DMS79 (cell line): ENCODE results near the gene PRH2.

Experiments used
- DNase-seq: peaks from one replicate; lab custom pipeline; 2025; lab: John Stamatoyannopoulos, UW

Gene PRH2

GRCh38 chr12:10928746-10929286 lies at the start of gene PRH2:
TSS of gene PRH2 (plus strand) at chr12:10929236. CDS start at chr12:10929274, 38 bp downstream.
- DNase-seq, result no peak

DNA sequence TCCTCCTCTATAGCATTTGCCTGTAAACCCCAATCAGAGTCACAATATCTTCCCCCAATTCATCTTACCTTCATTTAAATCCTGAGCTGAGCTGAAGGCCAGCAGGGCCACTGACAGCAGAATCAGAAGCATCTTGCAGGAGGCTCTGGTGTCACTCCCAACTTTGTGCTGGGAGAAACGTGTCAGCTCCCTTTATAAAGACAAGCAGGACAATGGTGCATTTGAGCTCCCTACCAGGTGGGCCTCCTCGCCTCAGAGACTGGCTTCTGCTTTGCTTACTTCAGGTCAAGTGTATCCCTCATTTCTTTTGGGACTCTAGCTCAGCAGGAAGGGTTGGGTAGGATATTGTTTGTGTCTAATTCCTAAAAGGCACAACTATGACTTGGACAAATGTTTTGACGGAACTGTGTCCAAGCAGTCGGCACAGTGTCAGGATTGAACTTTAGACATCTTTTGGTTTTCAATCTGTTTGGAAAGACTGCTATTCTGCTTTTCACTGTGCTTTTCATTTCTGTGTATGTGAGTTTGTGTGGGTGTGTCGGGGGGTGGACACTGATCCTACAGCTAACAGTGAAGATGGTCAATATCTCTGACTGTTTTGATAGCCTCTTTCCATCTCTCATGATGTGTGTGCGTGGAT lies 44.8 kb upstream of the PRH2 start, which contains the start of gene PRH1:
PRH1 (minus strand) TSS at position 170 of the 640 bp plus-strand sequence; CDS start at position 132, 38 bp downstream.
- no peak for DNase-seq

DNA sequence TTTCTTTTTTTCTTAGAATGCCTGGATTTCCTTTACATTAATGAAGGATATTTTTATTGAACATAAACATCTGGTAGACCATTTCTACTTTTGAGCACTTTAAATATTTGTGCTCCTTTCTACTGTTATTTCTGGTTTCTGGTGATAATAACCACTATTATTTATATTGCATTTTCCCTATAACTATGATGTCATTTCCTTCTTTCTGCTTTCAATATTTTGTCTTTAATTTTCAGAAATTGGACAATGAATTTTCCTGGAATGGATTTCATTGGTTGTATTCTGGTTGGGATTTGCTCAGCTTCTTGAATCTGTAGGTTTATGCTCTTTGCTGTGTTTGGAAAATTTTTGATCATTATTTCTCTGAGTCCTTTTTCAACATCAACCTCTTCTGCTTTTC lies 39.8 kb upstream of the PRH2 start:
- no peak for DNase-seq

GRCh38 chr12:10891937-10892336 lies 37.1 kb upstream of the PRH2 start:
- DNase-seq, result no peak

DNA sequence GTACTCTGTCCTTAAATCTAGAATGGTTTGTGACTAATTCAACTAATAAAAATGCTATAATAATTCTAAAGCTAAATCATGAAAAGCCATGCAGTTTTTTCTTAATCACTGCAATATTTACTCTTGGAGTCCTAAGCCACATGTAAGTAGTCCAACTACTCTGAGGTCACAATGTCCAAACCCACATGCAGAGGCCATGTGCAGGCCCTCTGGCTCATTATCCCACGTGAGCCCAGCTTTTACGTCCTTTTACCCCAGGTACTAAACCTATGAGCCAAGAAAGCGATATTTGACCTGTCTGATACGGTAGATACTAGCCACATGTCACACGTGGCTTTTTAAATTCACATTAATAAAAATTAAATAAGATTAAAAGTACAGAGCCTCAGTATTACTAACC lies 32.2 kb upstream of the PRH2 start:
- no peak for DNase-seq

- DNase-seq, result no peak
Observed at GRCh38 chr12:10900530-10900929, 28.5 kb upstream of the PRH2 start.

DNA sequence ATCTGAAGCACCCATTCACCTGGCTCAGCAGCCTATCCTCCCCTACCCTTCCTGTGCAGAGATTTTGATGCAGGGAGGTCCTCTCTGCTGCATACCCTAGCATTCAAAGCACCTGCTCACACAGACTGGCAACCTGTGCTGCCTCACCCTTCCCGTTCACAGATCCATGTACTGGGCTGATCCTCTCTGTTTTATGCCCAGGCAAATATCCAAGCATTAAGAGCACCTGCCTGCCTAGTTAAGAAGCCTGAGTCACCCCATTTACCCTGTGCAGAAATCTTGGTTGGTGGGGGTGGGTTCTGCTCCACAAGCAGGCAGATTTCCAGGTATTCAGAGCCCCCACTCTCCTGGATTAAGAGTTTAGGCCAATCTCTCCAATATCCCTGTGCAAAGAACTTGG lies 28.1 kb upstream of the PRH2 start:
- no peak for DNase-seq

- no peak for DNase-seq
Observed at GRCh38 chr12:10901427-10901826, 27.6 kb upstream of the PRH2 start.

DNA sequence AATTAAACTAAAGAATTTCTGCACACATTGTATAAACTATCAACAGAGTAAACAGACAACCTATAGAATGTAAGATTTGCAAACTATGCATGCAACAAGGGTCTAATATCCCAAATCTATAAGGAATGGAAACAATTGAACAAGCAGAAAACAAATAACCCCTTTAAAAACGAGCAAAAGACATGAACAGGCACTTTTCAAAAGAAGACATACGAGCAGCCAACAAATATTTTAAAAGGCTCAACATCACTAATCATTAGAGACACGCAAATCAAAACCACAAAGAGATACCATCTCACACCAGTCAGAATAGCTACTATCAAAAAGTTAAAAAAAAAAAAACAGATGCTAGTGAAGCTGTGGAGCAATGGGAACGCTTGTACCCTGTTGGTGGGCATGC lies 24.4 kb upstream of the PRH2 start:
- no peak for DNase-seq

DNA sequence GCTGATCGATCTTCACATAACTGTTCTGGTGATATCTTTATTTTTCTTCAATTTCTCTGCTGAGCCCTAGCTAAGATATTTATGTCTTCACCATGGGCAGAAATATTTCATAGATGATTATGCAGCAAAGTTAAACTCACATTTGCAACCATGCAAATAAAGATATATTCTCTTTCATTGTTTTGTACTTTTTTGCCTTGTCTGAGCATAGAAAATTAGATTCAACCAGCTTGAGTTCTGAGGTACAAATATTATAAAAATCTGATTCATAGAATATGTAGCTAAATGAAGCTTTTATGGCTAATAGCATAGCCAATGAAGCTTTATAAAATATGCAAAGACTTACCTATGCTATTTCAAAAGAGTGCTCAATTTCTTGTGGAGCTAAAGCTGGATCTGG lies 19.6 kb upstream of the PRH2 start, which contains the start of gene TAS2R13:
TAS2R13 (minus strand) TSS at position 101 of the 400 bp plus-strand sequence. CDS start 264 bp downstream, outside the sequence.
- DNase-seq, result no peak

DNA sequence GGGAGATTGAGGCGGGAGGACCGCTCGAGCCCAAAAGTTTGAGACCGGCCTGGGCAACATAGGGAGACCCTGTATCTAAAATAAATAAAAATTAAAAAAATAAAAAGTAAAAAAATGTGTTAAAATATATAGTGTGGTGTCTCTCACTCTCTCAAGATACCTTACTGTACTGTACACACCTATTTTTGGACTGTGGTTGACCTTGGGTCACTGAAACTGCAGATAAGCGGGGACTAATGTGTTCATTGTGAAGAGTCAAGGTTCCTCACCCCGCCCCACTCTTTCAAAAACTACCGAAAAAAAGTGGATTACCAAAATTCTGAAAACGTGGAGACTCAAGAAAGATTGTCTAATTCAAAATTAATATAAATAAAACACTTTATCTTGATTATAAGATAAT lies 18.7 kb upstream of the PRH2 start:
- no peak for DNase-seq

- DNase-seq, result no peak
Observed at GRCh38 chr12:10919809-10920208, 9.2 kb upstream of the PRH2 start.

DNA sequence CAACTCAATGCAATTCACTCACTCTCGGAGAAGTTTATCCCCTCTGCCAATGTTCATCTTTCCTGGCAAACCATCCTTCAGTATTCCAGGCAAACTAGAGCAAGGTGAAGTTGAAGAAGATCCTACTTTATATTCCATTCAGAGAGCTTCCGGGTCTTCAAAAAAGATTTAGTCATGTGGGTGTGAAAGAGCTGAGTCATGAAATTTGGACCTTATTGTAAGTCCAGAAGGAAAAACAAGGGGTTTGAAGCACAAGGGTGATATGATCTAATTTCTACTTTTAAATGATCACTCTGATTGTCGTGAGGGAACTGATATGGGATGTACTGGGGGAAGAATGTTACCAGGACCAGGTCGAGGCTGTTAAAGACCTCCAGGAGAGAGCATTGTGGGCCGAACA lies 2.8 kb upstream of the PRH2 start:
- DNase-seq, result no peak

GRCh38 chr12:10936506-10936905 lies 7.5 kb downstream of the PRH2 start:
- no peak for DNase-seq

GRCh38 chr12:10939163-10939562 lies 10.1 kb downstream of the PRH2 start, which contains the start of gene TAS2R14:
TSS of gene TAS2R14 (minus strand) at chr12:10939263. CDS start at chr12:10939207, 56 bp downstream.
- no peak for DNase-seq

GRCh38 chr12:10940389-10940788 lies 11.4 kb downstream of the PRH2 start:
- DNase-seq, result no peak

DNA sequence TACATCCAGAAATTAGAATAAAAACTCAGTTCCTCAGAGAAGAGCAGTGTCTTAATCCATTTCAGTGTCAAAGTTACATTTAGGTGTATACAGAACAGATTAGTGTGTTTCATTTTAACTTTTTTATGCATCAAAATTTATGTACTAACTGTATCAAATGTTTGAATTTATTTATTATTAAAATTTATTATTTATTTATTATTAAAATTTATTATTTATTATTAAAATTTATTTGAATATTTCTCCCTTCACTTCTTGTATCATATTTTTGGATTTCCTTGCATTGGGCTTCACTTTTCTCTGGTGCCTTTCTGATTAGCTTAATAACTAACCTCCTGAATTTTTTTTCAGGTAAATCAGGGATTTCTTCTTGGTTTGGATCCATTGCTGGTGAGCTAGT lies 12.3 kb downstream of the PRH2 start:
- DNase-seq, result no peak

GRCh38 chr12:10941916-10942607 lies 13.0 kb downstream of the PRH2 start:
- no peak for DNase-seq

DNA sequence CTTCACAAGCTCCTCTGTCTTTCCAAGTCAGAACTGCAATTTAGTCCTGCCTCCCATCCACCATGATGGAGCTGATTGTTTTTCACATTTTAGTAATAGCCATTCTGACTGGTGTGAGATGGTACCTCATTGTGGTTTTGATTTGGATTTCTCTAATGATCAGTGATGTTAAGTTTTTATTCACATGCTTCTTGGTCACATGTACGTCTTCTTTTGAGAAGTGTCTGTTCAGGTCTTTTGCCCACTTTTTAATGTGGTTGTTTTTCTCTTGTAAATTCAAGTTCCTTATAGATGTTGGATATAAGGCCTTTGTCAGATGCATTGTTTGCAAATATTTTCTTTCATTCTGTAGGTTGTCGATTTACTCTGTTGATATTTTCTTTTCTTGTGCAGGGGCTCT lies 14.1 kb downstream of the PRH2 start:
- no peak for DNase-seq

DNA sequence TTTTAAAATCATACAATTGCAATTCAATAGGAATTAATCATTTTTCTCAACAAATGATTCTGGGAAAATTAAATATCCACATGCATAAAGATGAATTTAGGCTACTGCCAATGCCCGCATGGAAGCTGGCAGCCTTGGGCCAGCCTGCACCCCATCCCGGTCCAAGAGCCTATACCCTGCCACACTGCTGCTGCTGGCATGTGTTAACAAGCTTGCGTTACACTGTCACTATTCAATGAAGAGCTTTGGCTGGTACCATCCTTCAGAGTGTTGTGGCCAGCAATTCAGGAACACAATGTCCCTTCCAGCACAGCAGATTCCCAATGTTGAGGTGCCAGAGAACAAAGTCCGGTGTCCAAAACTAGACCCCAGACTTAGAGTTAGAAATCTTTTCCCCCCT lies 23.6 kb downstream of the PRH2 start:
- DNase-seq, result no peak

GRCh38 chr12:10956085-10956484 lies 27.0 kb downstream of the PRH2 start:
- no peak for DNase-seq

DNA sequence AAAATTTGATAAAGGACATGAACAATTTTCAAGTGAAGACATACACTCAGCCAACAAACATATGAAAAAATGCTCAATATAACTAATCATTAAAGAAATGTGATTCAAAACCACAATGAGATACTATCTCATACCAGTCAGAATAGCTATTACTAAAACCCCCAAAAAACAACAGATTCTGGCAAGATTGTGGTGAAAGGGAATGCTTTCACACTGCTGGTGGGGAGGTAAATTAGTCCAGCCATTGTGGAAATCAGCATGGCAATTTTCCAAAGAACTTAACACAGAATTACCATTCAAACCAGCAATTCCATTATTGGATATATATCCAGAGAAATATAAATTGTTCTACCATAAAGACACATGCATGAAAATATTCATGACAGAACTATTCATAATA lies 28.7 kb downstream of the PRH2 start:
- DNase-seq, result no peak

DNA sequence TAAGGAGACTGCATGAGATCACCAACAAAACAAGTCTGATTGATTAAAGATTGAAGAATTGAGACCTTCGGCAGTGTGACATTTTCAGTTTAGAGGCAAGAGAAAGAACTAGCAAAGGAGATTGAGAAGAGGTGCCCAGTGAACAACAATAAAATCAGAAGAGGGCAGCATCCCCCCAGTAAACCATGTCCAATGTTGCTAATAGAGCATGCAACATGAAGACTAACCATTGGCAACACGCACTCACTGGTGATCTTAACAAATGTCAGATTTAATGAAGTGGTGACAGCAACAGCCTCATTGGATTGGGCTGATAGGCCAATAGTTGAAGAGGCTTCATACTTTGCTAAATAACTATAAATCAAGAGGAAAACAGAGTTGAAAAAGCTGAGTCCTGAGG lies 30.8 kb downstream of the PRH2 start:
- DNase-seq, result no peak
